NCI-H1694 (cell line): ENCODE data around the gene F8.
"Not testable (repeated sequence)": the region's sequence is repeated elsewhere in the genome, so short reads cannot be mapped to it uniquely, and the experiment has no call there.

ENCODE experiments used
- DNase-seq: peaks from one replicate; lab custom pipeline; 2025; lab: John Stamatoyannopoulos, UW

The F8 gene

GRCh38 chrX:155028877-155029291 is 6.4 kb upstream of the F8 start:
- DNase-seq, result no peak

GRCh38 chrX:155028129-155028528 is 5.6 kb upstream of the F8 start:
- no peak for DNase-seq

- peak; percentile 37 for DNase-seq
Measured at GRCh38 chrX:155027509-155028066, 5.1 kb upstream of the F8 start.

- peak; percentile 90 for DNase-seq
Measured at GRCh38 chrX:155026727-155027508, 4.4 kb upstream of the F8 start, which contains the start of gene FUNDC2. Gene FUNDC2, plus strand, starts transcription at chrX:155026844. Its CDS starts 95 bp downstream, at chrX:155026939.

GRCh38 chrX:155026420-155026726 is 3.9 kb upstream of the F8 start:
- DNase-seq, result no peak

- DNase-seq, result no peak
Measured at GRCh38 chrX:155023907-155024833, 1.6 kb upstream of the F8 start.

GRCh38 chrX:155020591-155020990 is 1.9 kb downstream of the F8 start:
- no peak for DNase-seq

- no peak for DNase-seq
Measured at GRCh38 chrX:155009994-155010472, 12.5 kb downstream of the F8 start.

GRCh38 chrX:155008578-155008977 is 13.9 kb downstream of the F8 start:
- not testable (repeated sequence) for DNase-seq

- DNase-seq, result not testable (repeated sequence)
Measured at GRCh38 chrX:155006913-155007671, 15.4 kb downstream of the F8 start.

GRCh38 chrX:155006379-155006778 is 16.1 kb downstream of the F8 start:
- not testable (repeated sequence) for DNase-seq

- no peak for DNase-seq
Measured at GRCh38 chrX:155005190-155005589, 17.3 kb downstream of the F8 start.

- DNase-seq, result no peak
Measured at GRCh38 chrX:155001873-155002272, 20.6 kb downstream of the F8 start.

GRCh38 chrX:155000841-155001240 is 21.7 kb downstream of the F8 start:
- no peak for DNase-seq

- no peak for DNase-seq
Measured at GRCh38 chrX:154998204-154998880, 24.2 kb downstream of the F8 start.

GRCh38 chrX:154991476-154991875 is 31.0 kb downstream of the F8 start:
- DNase-seq, result no peak

GRCh38 chrX:154991039-154991438 is 31.5 kb downstream of the F8 start:
- DNase-seq, result no peak

- no peak for DNase-seq
Measured at GRCh38 chrX:154990496-154990895, 32.0 kb downstream of the F8 start.

- no peak for DNase-seq
Measured at GRCh38 chrX:154988719-154989118, 33.8 kb downstream of the F8 start.

GRCh38 chrX:154987940-154988339 is 34.6 kb downstream of the F8 start:
- no peak for DNase-seq
